Measurements from ENCODE around the gene ALK. TPM values are rescaled to one million over a fixed set of nuclear protein-coding genes. Genes with fewer than 3 reads are reported as not detected.

The ALK gene
- total RNA-seq, 1 experiment from 2014 or later = 4.8 TPM

DNA sequence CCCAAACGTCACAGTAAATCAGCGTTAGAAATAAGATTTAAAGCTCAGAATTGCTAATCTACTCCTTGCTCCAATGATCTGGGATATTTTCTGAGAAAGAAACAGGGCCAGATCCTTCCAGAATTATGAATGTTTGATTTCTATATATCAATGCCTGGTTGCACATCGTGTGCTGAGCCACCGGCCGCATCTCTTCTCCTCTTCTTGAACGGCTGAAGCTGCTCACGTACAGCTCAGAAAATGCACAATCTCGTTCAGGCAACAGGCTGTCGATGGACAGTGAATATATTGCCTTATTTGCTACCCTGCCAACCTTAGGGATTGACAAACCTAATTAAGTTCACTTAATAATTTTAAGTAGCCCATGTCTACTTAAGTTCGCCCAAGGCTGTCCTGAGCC lies 636.7 kb downstream of the ALK start:
- in situ Hi-C loops (cut with HindIII; ENCODE audit: low pct_unique_long_range_greater_than_20kb, low sequenced_read_pairs) = no loop called here
- DNase-seq (ENCODE audit: low read depth, low spot score) = no peak

DNA sequence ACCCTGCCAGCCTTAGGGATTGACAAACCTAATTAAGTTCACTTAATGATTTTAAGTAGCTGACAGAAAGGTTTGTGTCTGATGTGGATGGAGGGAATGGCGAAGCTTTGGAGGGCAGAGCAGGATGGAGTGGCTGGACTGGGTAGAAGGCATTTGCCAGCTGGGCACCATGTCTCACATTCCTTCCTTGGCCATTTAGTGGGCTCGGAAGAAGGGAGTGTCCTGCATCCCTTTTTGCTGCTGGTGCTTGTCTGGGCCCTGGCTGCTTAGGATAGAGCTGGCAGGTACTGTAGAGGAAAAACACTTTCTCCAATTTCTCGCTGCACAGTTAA lies 639.5 kb downstream of the ALK start:
- no peak for DNase-seq (ENCODE audit: low read depth, low spot score)
- in situ Hi-C loops (cut with HindIII; ENCODE audit: low pct_unique_long_range_greater_than_20kb, low sequenced_read_pairs) = no loop called here

DNA sequence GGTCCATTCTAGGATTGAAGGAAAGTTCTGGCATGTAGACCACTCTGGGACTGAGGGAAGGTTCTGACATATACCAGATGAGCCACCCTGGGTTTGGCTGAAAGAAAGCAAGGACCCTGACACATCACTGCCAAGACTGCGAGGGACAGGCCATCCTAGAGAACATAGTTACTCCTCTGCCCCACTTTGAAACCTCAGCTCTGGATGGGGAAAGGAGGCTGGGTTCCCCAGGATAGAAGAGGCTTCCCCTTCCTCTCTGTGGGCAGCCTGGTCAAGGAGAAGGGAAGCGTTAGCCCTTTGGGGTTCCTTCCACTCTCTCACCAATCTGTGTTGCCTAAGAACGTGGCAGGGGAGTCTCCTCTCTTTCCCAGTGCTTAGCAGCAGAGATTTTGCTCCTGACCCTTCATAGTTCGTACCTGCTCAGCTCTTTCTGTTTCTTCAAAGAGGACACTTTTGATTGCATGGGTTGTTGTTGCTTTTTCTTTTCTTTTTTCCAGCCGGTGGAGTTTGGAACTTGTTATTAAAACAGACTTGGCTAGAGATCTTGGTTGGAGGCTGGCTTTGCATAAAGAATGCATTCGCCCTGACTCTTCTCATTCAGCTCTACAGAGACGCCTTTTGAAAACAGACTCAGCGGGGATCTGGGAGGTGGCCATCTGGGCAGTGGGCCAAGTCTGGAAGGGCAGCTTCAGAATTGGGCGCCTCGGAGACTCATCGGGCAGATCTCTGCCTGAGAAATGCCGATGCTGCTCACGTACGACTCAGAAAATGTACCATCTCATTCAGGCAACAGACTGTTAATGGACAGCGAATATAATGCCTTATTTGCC lies 640.1 kb downstream of the ALK start:
- peak; percentile 93 for DNase-seq (ENCODE audit: low read depth, low spot score)
- in situ Hi-C loops (cut with HindIII; ENCODE audit: low pct_unique_long_range_greater_than_20kb, low sequenced_read_pairs) = no loop called here

DNA sequence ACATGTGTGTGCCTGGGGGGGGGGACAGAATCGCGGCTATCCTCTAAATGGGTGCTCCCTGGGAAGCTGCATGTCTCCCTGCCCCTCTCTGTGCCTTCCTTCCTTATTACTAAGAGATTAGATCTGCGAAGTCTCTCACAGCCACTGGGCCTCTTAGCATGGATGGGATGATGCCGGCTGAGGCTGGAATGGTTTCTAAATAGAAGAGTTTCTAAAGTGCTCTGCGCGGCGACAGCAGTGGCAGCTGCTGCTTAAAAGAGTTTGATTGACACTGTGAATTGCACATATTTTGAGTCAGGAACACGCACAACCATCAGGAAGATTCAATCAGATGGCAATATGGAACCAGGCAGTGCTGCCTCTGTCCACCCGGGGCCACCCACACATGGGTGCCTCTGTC lies 642.4 kb downstream of the ALK start:
- in situ Hi-C loops (cut with HindIII; ENCODE audit: low pct_unique_long_range_greater_than_20kb, low sequenced_read_pairs) = no loop called here
- DNase-seq (ENCODE audit: low read depth, low spot score) = no peak

DNA sequence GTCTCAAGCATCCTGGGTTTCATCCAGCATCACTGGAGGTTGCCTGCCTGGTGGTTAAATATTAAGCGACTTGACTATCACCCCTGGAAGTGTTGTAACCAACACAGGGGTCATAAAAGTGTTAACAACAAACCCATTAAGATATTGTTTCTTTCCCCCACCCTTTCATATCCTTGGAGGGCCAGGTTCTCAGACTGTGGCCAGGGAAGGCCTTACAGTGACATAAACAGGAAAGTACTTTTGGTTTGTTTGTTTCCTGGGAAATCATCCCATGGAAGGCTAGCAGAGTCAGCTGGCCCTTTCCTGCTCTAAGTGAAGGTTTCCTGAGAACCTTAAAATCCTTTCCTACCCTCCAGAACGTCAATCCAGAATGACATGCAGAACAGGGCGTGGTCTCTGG lies 645.2 kb downstream of the ALK start:
- in situ Hi-C loops (cut with HindIII; ENCODE audit: low pct_unique_long_range_greater_than_20kb, low sequenced_read_pairs) = no loop called here
- DNase-seq (ENCODE audit: low read depth, low spot score) = no peak

DNA sequence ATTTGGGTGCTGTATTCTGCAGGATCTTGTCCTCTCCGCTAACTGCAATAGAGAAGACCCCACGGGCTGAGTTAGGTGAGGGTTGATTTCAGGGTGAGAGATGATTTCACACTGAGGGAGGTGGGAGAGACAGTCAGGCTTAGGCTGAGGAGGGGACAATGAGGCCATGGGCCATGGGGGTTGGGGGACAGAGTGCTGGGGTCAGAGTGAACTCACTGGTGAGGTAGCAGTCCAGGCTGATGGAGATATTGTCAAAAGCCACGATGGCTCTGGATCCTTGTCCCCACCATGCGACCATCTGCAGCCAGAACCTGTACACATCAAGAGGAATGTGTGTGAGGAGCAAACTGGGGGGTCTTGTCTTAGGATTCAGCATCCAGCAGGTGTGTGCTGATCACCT lies 646.2 kb downstream of the ALK start:
- in situ Hi-C loops (cut with HindIII; ENCODE audit: low pct_unique_long_range_greater_than_20kb, low sequenced_read_pairs) = no loop called here

DNA sequence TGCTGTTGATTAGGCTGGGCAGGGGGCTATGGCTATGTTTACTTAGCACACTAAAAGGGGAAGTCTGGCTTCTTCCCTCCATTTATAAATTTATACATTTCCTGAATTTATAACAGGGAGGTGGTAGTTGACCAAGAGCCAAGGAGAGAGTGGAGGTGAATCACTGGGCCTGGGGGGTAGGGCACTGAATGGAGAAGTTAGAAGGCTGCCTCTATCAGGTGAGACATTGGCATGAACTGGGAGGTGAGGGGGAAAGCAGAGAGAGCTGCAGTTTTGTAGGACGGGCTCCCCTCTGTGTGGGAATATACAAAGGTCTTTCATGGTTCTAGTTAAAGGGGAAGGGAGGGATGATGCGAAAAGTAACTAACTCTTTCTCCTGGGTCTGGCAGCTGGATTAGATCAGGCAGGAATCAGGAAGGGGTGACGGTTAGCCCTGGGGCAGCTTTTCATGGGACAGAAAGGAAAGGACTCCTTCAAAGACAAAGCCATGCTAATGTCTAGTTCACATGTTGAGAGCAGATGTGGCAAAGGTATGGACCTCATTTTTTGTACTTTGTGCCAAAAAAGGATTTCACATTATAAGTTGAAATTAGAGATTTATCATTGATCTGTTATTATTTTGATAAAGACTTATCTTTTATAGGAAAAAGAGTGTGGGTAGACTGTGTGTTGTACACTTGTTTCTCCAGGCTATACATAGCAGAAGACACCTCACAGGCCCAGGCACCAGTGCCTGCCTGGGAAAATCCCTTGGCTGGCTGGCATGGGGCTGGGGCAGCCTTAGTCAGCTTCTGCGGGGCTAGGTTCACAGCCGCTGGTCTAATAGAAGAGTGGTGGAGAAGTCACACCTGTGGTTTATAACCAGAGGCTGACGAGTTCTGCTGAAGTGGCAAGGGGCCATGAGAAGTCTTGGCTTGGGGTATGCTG lies 647.4 kb downstream of the ALK start:
- DNase-seq (ENCODE audit: low read depth, low spot score) = no peak
- in situ Hi-C loops (cut with HindIII; ENCODE audit: low pct_unique_long_range_greater_than_20kb, low sequenced_read_pairs) = no loop called here

More for the DNA sequence above, 646.2 kb downstream of the ALK start:
- no peak for DNase-seq (ENCODE audit: low read depth, low spot score)

DNA sequence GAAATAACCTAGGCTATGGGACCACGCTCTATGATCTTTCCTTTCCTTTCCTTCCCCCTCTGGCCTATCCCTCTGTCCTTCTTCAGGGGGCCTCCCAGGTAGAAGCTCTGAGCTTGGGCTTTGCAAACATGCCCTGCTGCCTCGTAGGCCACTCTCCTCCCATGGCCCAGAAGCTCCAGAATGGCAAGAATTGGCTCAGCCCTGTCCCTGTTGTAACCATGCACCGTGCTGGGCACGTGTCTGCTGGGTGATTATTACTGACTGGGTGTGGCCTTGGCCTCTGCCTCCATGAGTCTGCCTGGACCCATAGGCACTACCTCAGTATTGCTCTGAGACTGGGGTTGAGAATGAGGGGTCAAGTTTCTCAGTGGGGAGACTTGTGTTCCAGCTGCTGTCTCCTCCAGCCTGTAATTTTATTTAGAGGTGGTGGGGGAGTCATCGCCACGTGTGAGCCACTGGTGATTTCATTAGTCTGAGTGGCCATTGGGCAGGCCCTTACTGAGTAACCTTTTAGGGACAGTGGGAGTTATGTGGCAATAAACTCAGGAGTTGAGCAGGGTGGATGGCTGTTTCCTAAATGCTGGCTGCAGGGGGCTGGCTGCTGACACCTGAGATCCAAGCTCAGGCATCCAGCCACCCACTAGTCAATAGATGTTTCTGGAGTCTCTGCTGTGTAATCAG lies 648.2 kb downstream of the ALK start:
- DNase-seq (ENCODE audit: low read depth, low spot score) = no peak
- in situ Hi-C loops (cut with HindIII; ENCODE audit: low pct_unique_long_range_greater_than_20kb, low sequenced_read_pairs) = no loop called here

DNA sequence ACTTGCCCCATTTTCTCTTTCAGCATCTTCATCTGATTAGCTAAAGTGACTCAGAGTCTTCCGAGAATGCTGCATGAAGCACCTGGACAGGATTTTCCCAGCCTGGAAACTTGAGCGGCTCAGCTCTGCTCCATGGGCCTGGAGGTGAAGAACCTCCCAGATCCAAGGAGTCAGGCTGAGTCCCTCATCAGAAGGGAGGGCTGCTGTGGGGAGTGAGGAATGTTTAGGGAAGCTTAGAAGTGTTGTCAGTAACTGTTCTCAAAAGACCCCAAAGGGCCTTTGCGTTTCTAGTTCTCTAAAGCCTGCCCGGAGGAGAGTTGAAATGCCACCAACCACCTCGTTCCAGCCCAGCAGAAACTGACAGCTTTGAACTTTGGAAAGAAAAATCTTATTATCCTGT lies 649.1 kb downstream of the ALK start:
- in situ Hi-C loops (cut with HindIII; ENCODE audit: low pct_unique_long_range_greater_than_20kb, low sequenced_read_pairs) = no loop called here
- no peak for DNase-seq (ENCODE audit: low read depth, low spot score)

DNA sequence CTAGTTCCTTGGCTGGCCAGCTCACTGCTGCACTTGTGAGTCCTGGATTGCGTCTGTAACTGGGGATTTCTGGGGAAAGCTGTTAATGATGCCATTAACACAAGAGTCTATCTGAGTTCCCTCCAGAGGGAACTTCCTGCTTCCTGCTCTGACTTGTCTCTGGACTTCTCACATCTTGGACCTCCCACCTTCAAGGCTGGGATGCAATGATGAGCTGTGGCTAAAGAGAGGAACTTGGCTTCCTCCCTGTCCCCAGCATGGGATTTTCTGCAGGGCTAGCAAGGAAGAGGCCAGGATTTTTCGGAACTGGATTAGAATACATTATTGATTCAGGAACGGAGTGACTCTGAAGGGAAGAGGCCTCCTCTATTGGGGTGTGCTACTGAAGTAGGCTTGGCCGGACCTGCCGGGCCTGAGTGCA lies 650.7 kb downstream of the ALK start:
- no peak for DNase-seq (ENCODE audit: low read depth, low spot score)
- in situ Hi-C loops (cut with HindIII; ENCODE audit: low pct_unique_long_range_greater_than_20kb, low sequenced_read_pairs) = no loop called here

DNA sequence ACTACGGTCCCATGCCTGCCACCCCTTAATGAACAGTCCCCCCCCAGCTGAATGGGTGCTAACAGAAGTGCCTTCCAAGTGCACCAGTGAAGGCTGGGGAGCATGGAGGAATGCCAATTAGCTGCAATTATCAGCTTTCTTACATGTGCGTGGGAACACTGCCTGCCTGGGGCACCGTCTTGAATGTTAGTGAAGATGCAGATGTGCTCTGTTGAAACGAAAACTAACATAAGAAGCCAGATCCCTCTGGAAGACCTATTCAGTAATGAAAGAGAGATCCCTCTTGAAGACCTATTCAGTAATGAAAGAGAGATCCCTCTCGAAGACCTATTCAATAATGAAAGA lies 651.6 kb downstream of the ALK start:
- no peak for DNase-seq (ENCODE audit: low read depth, low spot score)
- in situ Hi-C loops (cut with HindIII; ENCODE audit: low pct_unique_long_range_greater_than_20kb, low sequenced_read_pairs) = no loop called here

DNA sequence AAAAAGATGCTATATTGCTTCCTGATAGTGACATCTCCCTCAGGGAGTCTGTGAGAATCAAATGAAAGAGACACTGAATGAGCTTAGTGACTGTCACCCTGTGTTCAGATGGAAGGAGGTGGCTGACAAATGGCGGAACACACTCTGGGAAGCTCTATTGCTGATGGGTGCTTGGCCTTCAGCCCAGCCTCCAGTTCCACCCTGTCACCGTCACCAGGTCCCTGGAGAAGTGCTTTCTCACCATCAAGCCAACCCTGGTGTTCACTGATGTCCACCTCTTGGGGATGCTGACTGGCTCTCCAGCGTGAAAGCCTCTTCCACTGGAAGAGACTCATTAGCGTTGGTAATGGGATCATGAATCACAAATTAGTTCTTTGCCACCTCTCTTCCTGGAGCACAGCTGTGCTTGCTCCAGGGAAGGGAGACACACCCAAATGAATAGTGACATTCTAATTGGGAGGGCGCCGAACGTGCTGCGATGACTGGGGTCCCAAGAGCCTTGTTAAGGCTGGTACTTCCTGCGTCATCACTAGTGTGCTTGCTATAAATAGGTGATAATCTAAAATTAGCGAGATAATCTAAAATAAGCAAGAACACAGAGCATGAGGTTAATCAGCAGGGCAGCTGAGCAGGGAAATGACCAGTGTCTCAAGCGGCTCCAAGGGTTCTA lies 652.2 kb downstream of the ALK start:
- in situ Hi-C loops (cut with HindIII; ENCODE audit: low pct_unique_long_range_greater_than_20kb, low sequenced_read_pairs) = no loop called here
- DNase-seq (ENCODE audit: low read depth, low spot score) = no peak

DNA sequence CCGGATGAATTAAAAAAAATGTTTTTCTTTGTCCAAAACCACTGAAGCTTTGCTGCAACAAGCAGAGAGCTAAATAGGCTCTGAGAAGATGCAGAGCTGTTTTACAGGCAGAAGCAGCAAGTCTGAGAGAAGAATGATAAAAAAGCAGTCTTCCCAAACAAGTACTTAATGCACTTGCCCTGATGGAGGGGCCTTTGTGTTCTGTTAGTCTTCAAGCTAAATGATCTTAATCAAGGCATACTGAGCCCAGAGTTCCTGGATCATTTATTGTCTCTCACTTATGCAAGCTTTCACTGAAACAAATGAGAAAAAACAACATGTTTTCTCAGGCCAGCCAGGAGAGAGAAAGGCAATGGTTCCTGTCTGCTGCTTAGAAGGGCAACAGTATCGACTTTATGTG lies 653.7 kb downstream of the ALK start:
- in situ Hi-C loops (cut with HindIII; ENCODE audit: low pct_unique_long_range_greater_than_20kb, low sequenced_read_pairs) = no loop called here
- no peak for DNase-seq (ENCODE audit: low read depth, low spot score)

DNA sequence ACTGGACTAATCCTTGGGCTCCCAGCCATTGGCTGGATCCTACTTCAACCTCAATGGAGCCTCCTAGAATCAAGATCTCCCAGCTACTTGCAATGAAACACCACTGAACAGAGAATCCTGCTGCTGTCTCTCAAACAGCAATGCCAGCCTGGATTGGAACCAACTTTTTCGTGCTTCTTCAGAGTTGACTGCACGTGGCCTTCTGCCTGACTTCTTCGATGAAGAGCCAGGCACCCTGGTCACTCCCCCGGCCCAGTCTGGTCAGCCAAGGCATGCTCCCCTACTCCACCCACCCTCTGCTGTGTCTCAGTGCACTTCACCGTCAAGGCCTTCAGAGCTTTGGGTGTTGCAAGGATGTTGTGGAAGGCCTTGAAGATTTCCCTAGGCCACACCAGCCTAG lies 657.5 kb downstream of the ALK start:
- DNase-seq (ENCODE audit: low read depth, low spot score) = no peak
- in situ Hi-C loops (cut with HindIII; ENCODE audit: low pct_unique_long_range_greater_than_20kb, low sequenced_read_pairs) = no loop called here

DNA sequence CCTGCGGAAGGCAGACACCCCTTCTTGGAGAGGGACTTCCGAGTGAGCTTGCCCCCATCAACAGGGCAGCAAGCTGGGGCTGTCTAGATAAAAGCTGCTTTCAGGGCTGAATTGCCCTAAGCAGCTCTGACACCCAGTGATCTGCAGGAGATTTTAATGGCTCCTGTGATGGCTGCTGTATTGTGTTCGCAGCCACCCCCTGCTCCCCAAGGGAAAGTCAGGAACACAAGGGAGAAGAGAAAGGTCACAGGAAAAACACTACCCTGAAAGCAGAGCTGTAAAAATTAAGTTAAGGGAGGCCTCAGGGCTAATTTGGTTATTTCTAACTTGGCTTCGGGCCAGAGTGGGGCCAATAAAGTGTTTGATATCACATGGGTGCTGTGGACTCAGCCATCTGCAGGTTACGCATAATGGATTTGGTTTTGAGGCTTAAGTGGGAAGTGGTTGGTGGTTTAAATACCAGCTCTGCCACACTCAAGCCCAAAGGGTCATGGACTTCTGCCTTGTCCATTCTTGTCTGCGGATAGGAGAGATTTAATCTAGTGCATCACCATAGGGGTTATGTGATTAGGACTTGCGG lies 658.6 kb downstream of the ALK start:
- peak; percentile 84 for DNase-seq (ENCODE audit: low read depth, low spot score)
- in situ Hi-C loops (cut with HindIII; ENCODE audit: low pct_unique_long_range_greater_than_20kb, low sequenced_read_pairs) = no loop called here

DNA sequence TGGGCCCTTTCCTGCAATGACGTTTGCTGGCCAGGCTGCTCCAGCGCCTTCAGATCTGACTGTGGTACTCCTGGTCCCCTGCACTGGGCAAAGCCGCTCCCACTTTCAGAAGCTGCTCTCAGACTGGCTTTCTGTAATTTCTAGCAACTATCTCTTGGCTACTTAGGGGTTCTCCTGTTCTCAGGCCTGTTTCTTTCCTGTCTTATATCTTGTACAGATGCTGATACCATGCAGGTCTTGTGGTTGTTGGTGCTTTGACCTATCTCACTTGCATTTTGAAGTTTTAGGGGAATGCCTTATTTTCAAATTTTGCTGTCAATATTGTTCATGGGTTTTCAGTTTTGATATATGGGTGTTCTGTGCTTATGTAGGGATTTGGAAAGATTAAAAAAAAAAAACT lies 660.4 kb downstream of the ALK start:
- in situ Hi-C loops (cut with HindIII; ENCODE audit: low pct_unique_long_range_greater_than_20kb, low sequenced_read_pairs) = no loop called here
- no peak for DNase-seq (ENCODE audit: low read depth, low spot score)

DNA sequence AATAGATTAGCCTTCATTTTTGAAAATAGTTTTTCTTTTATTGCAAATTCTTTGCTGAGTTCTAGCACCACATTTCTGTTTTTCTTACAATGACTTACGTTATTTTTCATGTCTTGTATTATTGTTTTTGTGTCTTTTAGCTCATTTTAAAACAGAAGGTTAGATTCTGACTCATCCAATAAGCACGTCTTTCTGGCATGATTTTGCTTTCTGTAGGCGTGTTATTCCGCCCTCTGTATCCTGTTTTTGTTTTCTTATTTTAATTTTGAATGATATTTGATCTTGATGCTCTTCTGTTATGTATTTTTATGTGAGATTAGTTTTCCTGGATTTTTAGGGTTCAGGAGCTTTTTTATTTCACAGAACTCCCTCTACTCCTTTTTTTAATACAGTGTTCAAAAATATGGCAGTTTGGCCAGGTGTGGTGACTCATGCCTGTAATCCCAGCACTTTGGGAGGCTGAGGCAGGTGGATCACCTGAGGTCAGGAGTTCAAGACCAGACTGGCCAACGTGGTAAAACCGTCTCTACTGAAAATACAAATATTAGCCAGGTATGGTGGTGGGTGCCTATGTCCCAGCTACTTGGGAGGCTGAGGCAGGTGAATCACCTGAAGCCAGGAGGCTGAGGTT lies 661.1 kb downstream of the ALK start:
- in situ Hi-C loops (cut with HindIII; ENCODE audit: low pct_unique_long_range_greater_than_20kb, low sequenced_read_pairs) = no loop called here
- DNase-seq (ENCODE audit: low read depth, low spot score) = no peak
